GM23248 (cell line): Measurements from ENCODE around the gene HOXC12. TPM values are rescaled to one million over a fixed set of nuclear protein-coding genes. Genes with fewer than 3 reads are reported as not detected.

ENCODE experiments used
- DNase-seq: peaks from one replicate; pipeline ENCODE4 v3.0.0-alpha.2; 2015
- H2AFZ ChIP-seq: fragments of 200-600 bp; sonication (generic); 2 replicates; pipeline ENCODE4 v1.6.1; 2016; ENCODE audit warnings: antibody characterized with exemption
- H3F3A ChIP-seq: fragments of 200-600 bp; sonication (generic); 2 replicates; pipeline ENCODE4 v1.6.1; 2016; ENCODE audit warnings: mild to moderate bottlenecking, antibody characterized with exemption, mixed run types; ENCODE audit not compliant: insufficient read depth
- H3K27ac ChIP-seq: fragments of 200-600 bp; sonication (generic); 2 replicates; pipeline ENCODE4 v1.5.1; 2016; ENCODE audit warnings: mild to moderate bottlenecking
- H3K27me3 ChIP-seq: fragments of 200-600 bp; sonication (generic); replicated peaks from 2 replicates; pipeline ENCODE4 v1.6.1; 2016; ENCODE audit warnings: mild to moderate bottlenecking; ENCODE audit not compliant: insufficient read depth
- H3K36me3 ChIP-seq: fragments of 200-600 bp; sonication (generic); 2 replicates; pipeline ENCODE4 v1.6.1; 2016; ENCODE audit warnings: low read depth, mild to moderate bottlenecking
- H3K4me1 ChIP-seq: fragments of 200-600 bp; sonication (generic); 2 replicates; pipeline ENCODE4 v1.6.1; 2016; ENCODE audit warnings: mild to moderate bottlenecking; ENCODE audit not compliant: insufficient read depth
- H3K4me2 ChIP-seq: fragments of 200-600 bp; sonication (generic); one replicate; pipeline ENCODE4 v1.6.1; 2016; ENCODE audit warnings: mild to moderate bottlenecking; ENCODE audit not compliant: unreplicated experiment
- H3K4me3 ChIP-seq: fragments of 200-600 bp; sonication (generic); 2 replicates; pipeline ENCODE4 v1.5.1; 2016; ENCODE audit warnings: mild to moderate bottlenecking
- H3K79me2 ChIP-seq: fragments of 200-600 bp; sonication (generic); 2 replicates; pipeline ENCODE4 v1.6.1; 2016; ENCODE audit warnings: mild to moderate bottlenecking; ENCODE audit not compliant: insufficient read depth
- H3K9ac ChIP-seq: fragments of 200-600 bp; sonication (generic); 2 replicates; pipeline ENCODE4 v1.6.1; 2016; ENCODE audit warnings: mild to moderate bottlenecking
- H3K9me2 ChIP-seq: fragments of 200-600 bp; sonication (generic); 2 replicates; pipeline ENCODE4 v1.6.1; 2016; ENCODE audit warnings: mixed run types, mild to moderate bottlenecking, moderate library complexity; ENCODE audit not compliant: insufficient read depth
- H3K9me3 ChIP-seq: fragments of 200-600 bp; sonication (generic); one replicate; pipeline ENCODE4 v1.6.1; 2017; ENCODE audit warnings: low read depth
- H4K20me1 ChIP-seq: fragments of 200-600 bp; sonication (generic); 2 replicates; pipeline ENCODE4 v1.6.0; 2016; ENCODE audit not compliant: insufficient read depth
- EZH2 ChIP-seq: fragments of 200-600 bp; sonication (generic); IDR thresholded peaks from 2 replicates; pipeline ENCODE4 v1.6.1; 2018; ENCODE audit warnings: antibody characterized with exemption, mild to moderate bottlenecking; ENCODE audit not compliant: insufficient read depth, poor library complexity, severe bottlenecking
- EZH2phosphoT487 ChIP-seq: fragments of 200-600 bp; sonication (generic); IDR thresholded peaks from 2 replicates; pipeline ENCODE4 v1.6.1; 2018; ENCODE audit warnings: antibody characterized with exemption, moderate library complexity, mild to moderate bottlenecking, low read depth; ENCODE audit not compliant: insufficient read depth
- WGBS, 2 experiments: methylation state at CpG; one replicate each; pipeline ENCODE4 v1.1.6; 2015 to 2017; ENCODE audit warnings: low lambda C conversion rate in 2 of 2, low coverage in 1 of 2; ENCODE audit errors: missing lambda C conversion rate in 2 of 2; 5-methylcytosine and 5-hydroxymethylcytosine counted together
- in situ Hi-C: fragments of 300-500 bp; cut with MboI; formaldehyde crosslinking; loops from 2 replicates; pipeline ENCODE4 v1.15.0; 2020
- polyA plus RNA-seq: library from polyadenylated mRNA; unstranded; fragments of >200 nt; fragmentation: Nextera tagmentation; extraction: Ambion mirVana; gene quantifications from 2 replicates; pipeline ENCODE4 v1.2.1, GENCODE V29; 2016
- total RNA-seq: library from RNA; depleted of rRNA; stranded (reverse); fragments of >200 nt; shearing (Covaris generic); gene quantifications from 2 replicates; pipeline ENCODE4 v1.2.3, GENCODE V29; 2014

The HOXC12 gene
- total and polyA plus RNA-seq, 2 experiments from 2014 or later, result not detected

DNA sequence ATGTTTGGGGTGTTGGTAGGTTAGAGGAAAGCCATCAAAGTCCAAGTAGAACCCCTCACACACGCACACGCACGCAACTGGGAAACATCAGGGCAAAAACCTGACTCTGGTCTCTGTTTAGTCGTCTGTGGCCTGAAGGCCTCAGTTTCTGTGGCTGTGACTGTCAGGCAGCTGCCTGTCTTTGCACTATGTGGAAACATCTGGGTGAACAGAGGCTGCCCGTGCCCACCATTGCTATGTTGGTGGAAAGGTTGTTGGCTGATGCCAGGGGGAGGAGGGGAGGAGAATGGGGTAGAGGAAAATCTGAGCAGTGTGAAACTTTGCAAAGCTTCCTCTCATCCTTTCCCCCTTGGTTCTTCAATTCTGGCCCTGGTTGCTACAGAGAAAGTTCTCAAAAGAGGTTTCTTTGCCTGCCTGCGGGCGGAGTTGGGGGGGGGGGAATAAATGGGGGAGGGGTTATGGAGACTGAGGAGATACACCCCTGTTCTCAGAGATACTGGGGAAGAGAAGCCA is 37.7 kb downstream of the HOXC12 start:
- Histone ChIP-seq H4K20me1 (no peaks in the 10 kb centered on the region), H3K9ac (no peak overlapping the region), H3K79me2 (no peaks in the 10 kb centered on the region), H3K4me1 (peaks cover 9% of the 10 kb centered on the region), H3F3A (no peaks in the 10 kb centered on the region), H3K27me3 (peaks cover 73% of the 10 kb centered on the region), H2AFZ (no peak overlapping the region), H3K9me3 (no peaks in the 10 kb centered on the region), H3K4me2 (no peak overlapping the region), H3K9me2 (no peaks in the 10 kb centered on the region), H3K4me3 (no peak overlapping the region), H3K27ac (no peak overlapping the region), H3K36me3 (no peaks in the 10 kb centered on the region)
- TF ChIP-seq EZH2phosphoT487, result no peak
- TF ChIP-seq EZH2, result no peak
- no peak for DNase-seq
- WGBS, 2 experiments, result 57 to 64% methylated on average over 5 to 7 of the region's 7 CpGs
- in situ Hi-C loops, result no loop called here

DNA sequence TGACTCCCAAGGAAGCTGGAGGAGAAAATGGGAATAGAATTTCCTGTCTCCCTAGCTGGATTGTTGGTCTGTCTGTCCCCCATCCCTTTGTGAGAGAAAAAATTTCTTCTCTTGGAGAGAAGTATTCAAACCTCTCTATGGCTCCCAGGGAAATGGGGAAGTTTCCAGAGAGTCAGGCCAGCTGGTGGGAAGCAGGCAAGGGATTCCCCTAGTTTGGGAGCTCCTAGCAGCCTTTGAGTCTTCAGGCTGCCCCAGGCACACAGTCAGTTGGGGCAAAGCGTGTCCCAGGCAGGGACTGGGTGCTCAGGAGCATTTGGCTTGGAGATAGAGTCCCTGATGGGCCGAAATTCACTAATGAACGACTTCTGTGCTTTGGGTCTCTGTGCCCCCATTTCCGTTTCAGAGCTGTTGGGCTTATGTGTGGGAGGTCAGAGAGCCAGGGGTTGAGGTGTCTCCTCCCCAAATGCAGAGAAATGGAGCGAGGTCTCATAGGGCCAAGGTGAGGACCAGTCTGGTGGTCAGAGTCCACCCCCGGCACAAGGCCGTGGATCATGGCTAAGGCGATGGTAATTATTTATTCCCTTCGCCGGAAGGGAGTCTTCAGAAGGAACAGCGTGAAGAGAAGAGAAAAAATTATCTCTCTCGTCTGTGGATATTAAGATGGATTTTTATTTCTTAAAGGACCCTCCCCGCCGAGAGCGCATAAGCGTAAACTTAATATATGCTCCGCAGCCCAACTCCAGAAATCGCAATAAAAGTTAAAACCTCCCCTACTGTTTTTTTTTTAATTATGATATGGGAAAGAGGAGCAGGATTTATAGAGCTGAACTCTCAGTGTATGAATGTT is 38.7 kb downstream of the HOXC12 start:
- Histone ChIP-seq H4K20me1 (no peaks in the 10 kb centered on the region), H3K27ac (no peak overlapping the region), H2AFZ (no peak overlapping the region), H3K4me3 (no peak overlapping the region), H3K9me3 (no peaks in the 10 kb centered on the region), H3K9me2 (no peaks in the 10 kb centered on the region), H3F3A (no peaks in the 10 kb centered on the region), H3K9ac (no peak overlapping the region), H3K4me1 (peaks cover 9% of the 10 kb centered on the region), H3K79me2 (no peaks in the 10 kb centered on the region), H3K27me3 (peaks cover 64% of the 10 kb centered on the region), H3K36me3 (no peaks in the 10 kb centered on the region), H3K4me2 (no peak overlapping the region)
- no peak for DNase-seq
- TF ChIP-seq EZH2, result no peak
- no peak for TF ChIP-seq EZH2phosphoT487
- in situ Hi-C loops, result no loop called here
- 55 to 64% methylated on average over 18 of the region's 18 CpGs for WGBS, 2 experiments

DNA sequence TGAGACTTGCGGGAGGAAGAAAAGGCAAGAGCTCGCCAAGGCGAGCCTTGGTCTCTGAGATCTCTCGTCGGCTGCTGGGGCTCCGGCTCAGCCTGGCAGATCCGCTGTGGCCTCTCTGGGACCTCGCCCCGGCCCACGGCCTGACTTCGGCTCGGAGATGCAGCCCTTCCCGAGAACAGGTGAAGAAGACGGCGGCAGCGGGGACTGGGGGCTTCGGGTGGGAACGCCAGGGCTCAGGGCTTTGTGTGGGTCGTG is 39.2 kb downstream of the HOXC12 start:
- TF ChIP-seq EZH2phosphoT487, result no peak
- TF ChIP-seq EZH2, result no peak
- Histone ChIP-seq H3K4me1 (peaks cover 9% of the 10 kb centered on the region), H3K9me3 (no peaks in the 10 kb centered on the region), H3K79me2 (no peaks in the 10 kb centered on the region), H3K4me2 (no peak overlapping the region), H3K9ac (no peak overlapping the region), H3K9me2 (no peaks in the 10 kb centered on the region), H2AFZ (no peak overlapping the region), H3K27ac (no peak overlapping the region), H3F3A (no peaks in the 10 kb centered on the region), H3K36me3 (no peaks in the 10 kb centered on the region), H3K4me3 (no peak overlapping the region), H3K27me3 (peaks cover 58% of the 10 kb centered on the region), H4K20me1 (no peaks in the 10 kb centered on the region)
- DNase-seq, result no peak
- 24 to 25% methylated on average over 19 of the region's 19 CpGs for WGBS, 2 experiments
- in situ Hi-C loops, result no loop called here

- H3K36me3 ChIP-seq, result no peaks in the 10 kb centered on the region
- peak overlapping the region; percentile 56 for H3K4me3 ChIP-seq
- DNase-seq, result no peak
- 22 to 24% methylated on average over 47 to 58 of the region's 60 CpGs for WGBS, 2 experiments
- H3K27ac ChIP-seq, result no peak overlapping the region
- H3K9ac ChIP-seq, result peak overlapping the region; percentile 75
- peaks cover 53% of the 10 kb centered on the region for H3K27me3 ChIP-seq
- H3K4me2 ChIP-seq, result peak overlapping the region; percentile 66
- TF ChIP-seq EZH2 (peak; percentile 86), EZH2phosphoT487 (no peak)
- no peaks in the 10 kb centered on the region for H3K9me2 ChIP-seq
- no peaks in the 10 kb centered on the region for H4K20me1 ChIP-seq
- in situ Hi-C loops, result no loop called here
- no peaks in the 10 kb centered on the region for H3K79me2 ChIP-seq
- H3K9me3 ChIP-seq, result no peaks in the 10 kb centered on the region
- peaks cover 9% of the 10 kb centered on the region for H3K4me1 ChIP-seq
- H3F3A ChIP-seq, result no peaks in the 10 kb centered on the region
- H2AFZ ChIP-seq, result peak overlapping the region; percentile 70
Measured at GRCh38 chr12:53994264-53995001, 39.7 kb downstream of the HOXC12 start.
